ENCODE results near the gene ANK3.

ANK3 gene

DNA sequence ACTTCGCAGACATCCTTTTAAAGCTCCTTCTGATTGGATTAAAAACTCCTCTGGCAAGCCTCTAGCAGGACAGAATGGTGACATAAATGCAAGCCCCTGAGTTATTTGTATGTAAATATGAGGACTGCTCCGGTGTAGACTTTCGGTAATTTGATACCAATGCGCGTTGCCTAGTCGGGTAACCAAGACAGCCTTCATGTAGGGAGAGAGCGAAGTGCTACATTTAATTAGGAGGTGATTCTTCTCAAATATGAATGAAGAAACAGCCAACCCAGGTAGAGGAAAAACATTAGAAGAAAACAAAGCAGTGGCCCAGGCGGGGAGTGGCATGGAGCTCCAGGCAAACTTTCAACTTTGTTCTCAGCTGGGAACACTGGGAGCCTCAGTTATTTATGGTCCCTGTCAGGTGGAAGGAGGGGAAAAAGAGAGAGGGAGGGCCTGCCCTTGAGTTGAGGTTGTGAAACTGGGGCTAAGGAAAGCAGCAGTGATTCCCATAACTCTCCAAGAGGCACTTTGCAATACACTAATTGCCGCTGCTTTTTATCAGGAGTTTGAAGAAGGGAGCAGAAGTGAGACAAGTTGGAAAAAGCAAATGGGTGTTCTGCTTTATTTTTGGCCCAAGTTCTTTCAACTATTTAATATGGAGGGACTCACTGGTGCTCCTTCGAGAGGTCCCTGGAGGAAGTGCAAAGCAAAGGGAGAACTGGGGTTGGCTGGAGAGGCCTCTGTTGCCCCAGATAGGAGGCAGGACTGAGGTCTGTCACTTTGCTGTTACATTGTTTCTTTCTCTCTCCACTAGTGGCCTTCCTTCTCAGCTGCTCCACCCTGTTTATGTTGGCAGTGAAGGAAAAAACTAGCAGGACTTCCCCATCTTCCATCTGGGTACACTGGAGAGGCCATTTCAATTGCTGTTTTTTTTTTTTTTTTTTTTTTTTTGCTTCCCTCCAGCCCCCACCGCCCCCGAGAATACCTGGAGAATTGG lies 248.7 kb downstream of the ANK3 start:
- DNase-seq (ENCODE audit: low read depth) = no peak
- H3K4me3 ChIP-seq (ENCODE audit: low read depth, low read length) = no peak overlapping the region
- TF ChIP-seq, protein P1, sequence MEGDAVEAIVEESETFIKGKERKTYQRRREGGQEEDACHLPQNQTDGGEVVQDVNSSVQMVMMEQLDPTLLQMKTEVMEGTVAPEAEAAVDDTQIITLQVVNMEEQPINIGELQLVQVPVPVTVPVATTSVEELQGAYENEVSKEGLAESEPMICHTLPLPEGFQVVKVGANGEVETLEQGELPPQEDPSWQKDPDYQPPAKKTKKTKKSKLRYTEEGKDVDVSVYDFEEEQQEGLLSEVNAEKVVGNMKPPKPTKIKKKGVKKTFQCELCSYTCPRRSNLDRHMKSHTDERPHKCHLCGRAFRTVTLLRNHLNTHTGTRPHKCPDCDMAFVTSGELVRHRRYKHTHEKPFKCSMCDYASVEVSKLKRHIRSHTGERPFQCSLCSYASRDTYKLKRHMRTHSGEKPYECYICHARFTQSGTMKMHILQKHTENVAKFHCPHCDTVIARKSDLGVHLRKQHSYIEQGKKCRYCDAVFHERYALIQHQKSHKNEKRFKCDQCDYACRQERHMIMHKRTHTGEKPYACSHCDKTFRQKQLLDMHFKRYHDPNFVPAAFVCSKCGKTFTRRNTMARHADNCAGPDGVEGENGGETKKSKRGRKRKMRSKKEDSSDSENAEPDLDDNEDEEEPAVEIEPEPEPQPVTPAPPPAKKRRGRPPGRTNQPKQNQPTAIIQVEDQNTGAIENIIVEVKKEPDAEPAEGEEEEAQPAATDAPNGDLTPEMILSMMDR (IDR thresholded peaks at IDR 0.05; ENCODE audit: low read depth, low read length) = no peak
- TF ChIP-seq POLR2A (IDR thresholded peaks at IDR 0.05; ENCODE audit: extremely low read depth, insufficient read length) = no peak
- TF ChIP-seq MYC (IDR thresholded peaks at IDR 0.05; ENCODE audit: low read depth, low read length) = no peak
- TF ChIP-seq, protein P2, sequence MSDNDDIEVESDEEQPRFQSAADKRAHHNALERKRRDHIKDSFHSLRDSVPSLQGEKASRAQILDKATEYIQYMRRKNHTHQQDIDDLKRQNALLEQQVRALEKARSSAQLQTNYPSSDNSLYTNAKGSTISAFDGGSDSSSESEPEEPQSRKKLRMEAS (IDR thresholded peaks at IDR 0.05; ENCODE audit: low read depth, low read length) = no peak

DNA sequence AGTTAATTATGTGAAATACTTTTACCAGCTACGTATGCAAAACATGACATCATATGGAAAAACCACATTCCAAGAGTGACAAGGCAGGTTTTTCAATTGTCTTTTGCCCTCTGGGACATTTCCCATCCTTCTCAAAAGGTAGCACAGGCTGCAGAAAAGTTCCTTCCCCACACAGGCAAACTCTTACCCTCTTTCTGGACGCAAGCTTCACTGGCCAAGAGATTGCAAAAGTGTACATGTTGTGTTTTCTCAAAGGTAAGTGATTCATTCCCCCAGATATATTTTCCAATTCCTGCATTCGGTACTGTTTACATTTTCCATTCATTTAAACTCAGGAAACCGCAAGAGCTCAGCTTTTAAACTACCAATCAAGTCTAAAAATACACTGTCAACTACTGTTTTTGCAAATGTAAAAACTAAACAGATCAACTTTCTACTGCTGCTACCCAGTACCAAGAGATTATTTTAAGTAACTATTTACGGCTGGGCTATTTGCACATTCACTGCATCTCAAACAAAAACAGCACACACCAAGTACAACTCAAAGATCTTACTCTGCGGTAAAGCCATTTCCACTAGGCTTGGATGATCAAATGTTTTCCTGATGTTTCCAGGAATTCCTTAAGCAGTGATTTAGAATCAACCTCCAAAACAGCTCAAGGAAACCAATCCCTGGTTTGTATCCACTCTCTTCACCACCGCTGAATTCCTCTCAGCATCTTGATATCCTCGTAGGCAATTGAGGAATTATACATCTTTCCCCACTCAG lies 249.7 kb downstream of the ANK3 start:
- TF ChIP-seq, protein P2 (IDR thresholded peaks at IDR 0.05; ENCODE audit: low read depth, low read length) = no peak
- TF ChIP-seq, protein P1 (IDR thresholded peaks at IDR 0.05; ENCODE audit: low read depth, low read length) = no peak
- TF ChIP-seq POLR2A (IDR thresholded peaks at IDR 0.05; ENCODE audit: extremely low read depth, insufficient read length) = no peak
- no peak for TF ChIP-seq MYC (IDR thresholded peaks at IDR 0.05; ENCODE audit: low read depth, low read length)
- no peak for DNase-seq (ENCODE audit: low read depth)
- no peak overlapping the region for H3K4me3 ChIP-seq (ENCODE audit: low read depth, low read length)

DNA sequence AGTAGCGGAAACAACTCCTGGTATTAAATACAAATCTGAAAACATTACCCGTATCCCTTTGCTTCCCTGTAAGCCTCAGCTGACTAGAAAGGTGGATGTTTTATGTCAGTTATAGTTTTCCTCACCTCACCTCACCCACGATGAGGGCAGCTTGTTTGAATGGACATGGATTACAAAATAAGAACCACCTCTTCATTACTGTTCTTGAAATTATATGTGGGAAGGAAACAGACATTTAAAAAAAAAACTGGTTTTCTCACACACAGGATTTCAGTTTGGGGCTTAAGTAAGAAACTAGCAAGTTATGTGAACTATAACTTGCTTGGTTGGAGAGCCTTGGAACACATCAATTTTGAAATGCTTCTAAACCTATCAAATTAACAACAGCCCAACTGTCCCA lies 250.4 kb downstream of the ANK3 start:
- H3K4me3 ChIP-seq (ENCODE audit: low read depth, low read length) = no peak overlapping the region
- TF ChIP-seq, protein P1 (IDR thresholded peaks at IDR 0.05; ENCODE audit: low read depth, low read length) = no peak
- TF ChIP-seq POLR2A (IDR thresholded peaks at IDR 0.05; ENCODE audit: extremely low read depth, insufficient read length) (no peak), MYC (IDR thresholded peaks at IDR 0.05; ENCODE audit: low read depth, low read length) (no peak)
- TF ChIP-seq, protein P2 (IDR thresholded peaks at IDR 0.05; ENCODE audit: low read depth, low read length) = no peak
- no peak for DNase-seq (ENCODE audit: low read depth)

DNA sequence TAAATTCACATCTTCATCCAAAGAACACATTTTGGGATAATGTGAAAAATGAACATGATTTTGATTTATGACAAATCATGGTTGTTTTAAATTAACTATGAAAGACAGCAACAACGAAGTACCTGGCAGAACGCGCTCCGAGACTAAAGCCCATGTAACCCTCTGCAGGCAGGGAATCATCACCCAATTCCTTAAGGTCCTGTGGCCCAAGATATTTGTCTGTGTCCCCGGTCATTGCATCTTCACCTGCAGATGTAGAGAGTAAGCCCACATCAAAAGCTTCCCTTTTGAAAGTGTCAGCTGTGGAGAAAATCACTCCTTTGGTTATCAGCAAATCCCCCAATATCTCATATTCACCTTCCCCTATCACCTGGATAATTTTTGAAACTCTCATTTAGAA lies 250.8 kb downstream of the ANK3 start:
- no peak overlapping the region for H3K4me3 ChIP-seq (ENCODE audit: low read depth, low read length)
- TF ChIP-seq, protein P1 (IDR thresholded peaks at IDR 0.05; ENCODE audit: low read depth, low read length) = no peak
- no peak for TF ChIP-seq MYC (IDR thresholded peaks at IDR 0.05; ENCODE audit: low read depth, low read length)
- TF ChIP-seq POLR2A (IDR thresholded peaks at IDR 0.05; ENCODE audit: extremely low read depth, insufficient read length) = no peak
- TF ChIP-seq, protein P2 (IDR thresholded peaks at IDR 0.05; ENCODE audit: low read depth, low read length) = no peak
- DNase-seq (ENCODE audit: low read depth) = no peak

DNA sequence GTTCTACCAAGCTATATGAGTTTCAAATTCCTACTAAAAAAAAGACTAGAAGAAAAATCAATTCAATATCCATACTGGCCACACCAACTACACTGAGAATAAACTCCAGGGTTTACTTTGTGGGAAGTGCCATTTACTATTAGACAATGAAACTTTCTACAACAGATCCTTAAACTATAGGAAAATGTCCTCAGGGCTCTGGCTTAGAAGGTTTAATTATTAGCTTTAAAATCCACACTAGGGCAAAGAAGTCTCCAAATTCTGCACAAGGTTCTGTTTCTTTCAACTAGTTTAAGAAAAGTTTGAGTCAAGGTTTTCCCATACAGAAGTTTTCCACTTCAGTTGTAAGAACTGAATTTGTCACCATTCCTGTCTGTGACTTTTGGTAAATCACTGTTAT lies 251.6 kb downstream of the ANK3 start:
- no peak for DNase-seq (ENCODE audit: low read depth)
- TF ChIP-seq POLR2A (IDR thresholded peaks at IDR 0.05; ENCODE audit: extremely low read depth, insufficient read length) = no peak
- TF ChIP-seq, protein P2 (IDR thresholded peaks at IDR 0.05; ENCODE audit: low read depth, low read length) = no peak
- TF ChIP-seq MYC (IDR thresholded peaks at IDR 0.05; ENCODE audit: low read depth, low read length) = no peak
- TF ChIP-seq, protein P1 (IDR thresholded peaks at IDR 0.05; ENCODE audit: low read depth, low read length) = no peak
- no peak overlapping the region for H3K4me3 ChIP-seq (ENCODE audit: low read depth, low read length)
